H1 (cell line): Measurements from ENCODE around the gene CRYGB.

Experiments used
- ATF2 ChIP-seq: IDR thresholded peaks from 2 replicates; pipeline ENCODE4 v1.6.1; 2012; ENCODE audit warnings: low read length, inconsistent platforms
- CTCF ChIP-seq, 3 experiments: IDR thresholded peaks; 1 replicate in 2 of 3; 2 replicates in 1 of 3; pipeline versions ENCODE4 v1.5.1 to v1.6.1; 2011; ENCODE audit warnings: low read length in 3 of 3, mild to moderate bottlenecking in 3 of 3, inconsistent platforms in 2 of 3, low read depth in 1 of 3, moderate library complexity in 1 of 3; ENCODE audit not compliant: insufficient read depth in 1 of 3; ENCODE audit errors: control extremely low read depth in 1 of 3
- HDAC2 ChIP-seq, 2 experiments: fragments of 300-600 bp in 1 of 2; sonication (generic) in 1 of 2; IDR thresholded peaks; 2 replicates each; pipeline ENCODE4 v1.6.1; 2011 to 2012; ENCODE audit warnings: low read depth in 2 of 2, low read length in 2 of 2, mild to moderate bottlenecking in 2 of 2, moderate library complexity in 2 of 2, borderline replicate concordance in 1 of 2, inconsistent platforms in 1 of 2
- KDM5A ChIP-seq: fragments of 200-600 bp; IDR thresholded peaks from 2 replicates; pipeline ENCODE4 v1.7.1; 2012; ENCODE audit warnings: mild to moderate bottlenecking, low read length, inconsistent platforms, mixed read lengths
- NRF1 ChIP-seq: IDR thresholded peaks from 2 replicates; pipeline ENCODE4 v1.6.1; 2011; ENCODE audit warnings: mild to moderate bottlenecking, low read depth, low read length, improper control_type of control experiment
- POLR2AphosphoS5 ChIP-seq: IDR thresholded peaks from 2 replicates; pipeline ENCODE4 v1.6.1; 2011; ENCODE audit warnings: low read depth, low read length
- RBBP5 ChIP-seq: IDR thresholded peaks from 2 replicates; pipeline ENCODE4 v1.7.1; 2012; ENCODE audit warnings: low read depth, mild to moderate bottlenecking, inconsistent platforms, low read length, moderate library complexity, borderline replicate concordance
- TAF1 ChIP-seq: IDR thresholded peaks from 2 replicates; pipeline ENCODE4 v1.6.1; 2011; ENCODE audit warnings: mild to moderate bottlenecking, low read depth, low read length
- YY1 ChIP-seq: IDR thresholded peaks from 2 replicates; pipeline ENCODE4 v1.6.1; 2011; ENCODE audit warnings: low read depth, mild to moderate bottlenecking, low read length

DNA sequence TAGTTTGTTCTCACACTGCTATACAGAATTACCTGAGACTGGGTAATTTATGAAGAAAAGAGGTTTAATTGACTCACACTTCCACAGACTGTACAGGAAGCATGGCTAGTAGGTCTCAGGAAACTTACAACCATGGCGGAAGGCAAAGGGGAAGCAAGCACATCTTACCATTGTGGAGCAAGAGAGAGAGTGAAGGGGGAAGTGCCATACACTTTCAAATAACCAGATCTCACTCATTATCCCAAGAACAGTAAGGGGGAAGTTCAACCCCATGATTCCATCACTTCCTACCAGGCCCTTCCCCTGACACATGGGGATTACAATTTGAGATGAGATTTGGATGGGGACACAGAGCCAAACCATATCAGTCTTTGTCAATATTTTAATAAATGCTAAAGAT lies 5.0 kb upstream of the CRYGB start:
- TF ChIP-seq HDAC2 (IDR thresholded peaks at IDR 0.05; ENCODE audit: borderline replicate concordance in 1 of 2, low read depth in 2 of 2, low read length in 2 of 2): no peak
- TF ChIP-seq CTCF (IDR thresholded peaks at IDR 0.05; ENCODE audit: control extremely low read depth in 1 of 3, insufficient read depth in 1 of 3, low read depth in 1 of 3, low read length in 3 of 3): no peak
- TF ChIP-seq NRF1: no peak
- TF ChIP-seq POLR2AphosphoS5: no peak
- no peak for TF ChIP-seq TAF1
- TF ChIP-seq RBBP5: no peak
- no peak for TF ChIP-seq KDM5A
- no peak for TF ChIP-seq ATF2
- TF ChIP-seq YY1: no peak
